Measurements from ENCODE around the gene LCMT2.

LCMT2 gene

DNA sequence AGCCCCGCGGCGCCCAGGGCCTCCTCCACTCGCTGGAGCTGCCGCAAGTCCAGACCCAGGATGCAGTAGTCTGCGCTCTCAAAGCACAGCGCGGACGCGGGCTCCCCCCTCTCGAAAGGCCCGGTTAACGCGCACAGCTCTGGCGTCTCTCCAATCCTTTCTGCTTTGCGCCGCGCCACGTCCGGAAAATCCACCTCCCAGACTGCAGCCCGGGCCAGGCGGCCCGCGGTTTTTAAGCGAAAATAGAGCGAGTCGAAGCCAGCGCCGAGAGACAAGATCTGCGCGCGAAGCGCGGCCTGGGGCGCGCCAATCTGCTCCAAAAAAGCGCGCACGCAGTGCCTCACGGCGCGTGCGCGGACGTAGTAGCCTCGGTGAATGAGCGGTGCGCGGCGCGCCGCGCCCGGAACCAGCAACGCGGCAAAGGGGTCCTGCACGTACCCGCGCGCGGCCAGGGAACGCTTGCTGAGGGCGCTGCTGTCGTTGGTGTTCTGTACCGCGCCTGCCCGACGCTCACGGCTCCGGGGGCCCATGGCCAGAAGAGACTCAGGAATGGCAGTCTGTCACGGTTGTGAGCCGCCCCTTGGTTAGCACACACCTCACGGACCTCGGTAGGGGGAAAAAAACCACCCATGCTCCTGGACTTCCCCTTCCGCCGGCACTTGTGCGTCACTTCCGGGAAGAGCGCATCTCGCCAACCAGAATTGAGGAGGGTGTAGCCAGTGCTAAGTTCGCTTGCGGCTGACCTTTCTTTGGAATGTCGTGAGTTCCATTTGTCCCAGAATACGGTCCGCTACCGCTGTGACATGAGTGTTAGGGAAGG is at the start of gene LCMT2:
Gene LCMT2 (minus strand): TSS at position 614 of the 820 bp plus-strand sequence. CDS start 84 bp downstream, at position 530.
- peak; percentile 96 for DNase-seq (ENCODE audit: extremely low read depth, insufficient read length)
- no peak for TF ChIP-seq CTCF (IDR thresholded peaks at IDR 0.05; ENCODE audit: insufficient read depth, low read length, poor library complexity, severe bottlenecking)
- Histone ChIP-seq H3K36me3 (ENCODE audit: control insufficient read depth, insufficient read depth, low read length) (0 out of 2 replicates have a peak, but pooled peaks cover 1% of the 10 kb centered on the region), H3K27me3 (replicated peaks; ENCODE audit: control insufficient read depth, insufficient read depth, low read length) (no peaks in the 10 kb centered on the region), H3K4me3 (replicated peaks; ENCODE audit: low read depth, low read length) (peak within 1 kb of the TSS; percentile 62)

DNA sequence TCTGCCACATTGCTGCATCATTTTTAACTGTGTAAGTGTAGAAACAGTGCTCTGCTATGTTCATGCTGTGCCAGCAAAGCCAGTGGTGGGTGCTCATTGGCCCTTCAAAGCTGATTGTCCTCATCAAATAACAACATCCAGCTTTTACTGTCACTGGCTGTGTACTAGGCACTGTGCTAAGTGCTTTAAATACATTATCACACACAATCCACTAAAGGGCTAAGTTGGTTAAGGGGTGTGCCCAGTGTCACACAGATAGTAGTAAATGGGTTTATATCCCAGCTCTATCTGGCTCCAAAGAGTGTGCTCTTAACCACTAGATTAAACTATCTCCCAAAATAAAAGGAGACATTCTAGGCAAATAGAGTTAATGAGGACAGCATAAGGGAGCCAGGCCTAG is 48.2 kb upstream of the LCMT2 start:
- Histone ChIP-seq H3K36me3 (ENCODE audit: control insufficient read depth, insufficient read depth, low read length) (peaks cover 5% of the 10 kb centered on the region), H3K4me3 (replicated peaks; ENCODE audit: low read depth, low read length) (no peak overlapping the region), H3K27me3 (replicated peaks; ENCODE audit: control insufficient read depth, insufficient read depth, low read length) (no peaks in the 10 kb centered on the region)
- no peak for TF ChIP-seq CTCF (IDR thresholded peaks at IDR 0.05; ENCODE audit: insufficient read depth, low read length, poor library complexity, severe bottlenecking)
- DNase-seq (ENCODE audit: extremely low read depth, insufficient read length): no peak

DNA sequence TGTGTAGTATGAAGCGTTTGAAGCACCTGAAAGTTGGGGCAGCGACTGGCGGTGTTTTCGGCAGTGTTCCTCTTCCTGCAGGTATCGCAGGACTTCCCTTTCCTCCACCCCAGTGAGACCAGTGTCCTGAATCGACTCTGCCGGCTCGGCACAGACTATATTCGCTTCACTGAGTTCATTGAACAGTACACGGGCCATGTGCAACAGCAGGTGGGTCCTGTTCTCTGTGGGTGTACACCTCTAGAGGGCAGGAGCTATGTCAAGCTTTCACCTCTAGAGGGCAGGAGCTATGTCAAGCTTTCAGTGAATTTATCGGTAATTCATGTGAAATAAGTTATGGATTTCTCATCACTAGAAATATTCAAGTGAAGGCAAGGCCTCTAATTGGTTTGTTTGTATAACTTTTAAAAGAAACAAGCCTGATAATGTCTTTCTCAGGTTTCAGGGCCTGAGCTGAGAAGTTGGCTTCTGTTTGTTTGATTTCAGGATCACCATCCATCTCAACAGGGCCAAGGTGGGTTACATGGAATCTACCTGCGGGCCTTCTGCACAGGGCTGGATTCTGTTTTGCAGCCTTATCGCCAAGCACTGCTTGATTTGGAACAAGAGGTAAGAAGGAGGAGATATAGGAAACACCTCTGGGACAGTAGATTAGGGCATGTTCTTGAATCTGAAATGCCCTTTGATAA is 45.8 kb upstream of the LCMT2 start:
- peak; percentile 87 for TF ChIP-seq CTCF (IDR thresholded peaks at IDR 0.05; ENCODE audit: insufficient read depth, low read length, poor library complexity, severe bottlenecking)
- peak; percentile 30 for DNase-seq (ENCODE audit: extremely low read depth, insufficient read length)
- peaks cover 5% of the 10 kb centered on the region for H3K36me3 ChIP-seq (ENCODE audit: control insufficient read depth, insufficient read depth, low read length)
- no peak overlapping the region for H3K4me3 ChIP-seq (replicated peaks; ENCODE audit: low read depth, low read length)
- H3K27me3 ChIP-seq (replicated peaks; ENCODE audit: control insufficient read depth, insufficient read depth, low read length): no peaks in the 10 kb centered on the region

DNA sequence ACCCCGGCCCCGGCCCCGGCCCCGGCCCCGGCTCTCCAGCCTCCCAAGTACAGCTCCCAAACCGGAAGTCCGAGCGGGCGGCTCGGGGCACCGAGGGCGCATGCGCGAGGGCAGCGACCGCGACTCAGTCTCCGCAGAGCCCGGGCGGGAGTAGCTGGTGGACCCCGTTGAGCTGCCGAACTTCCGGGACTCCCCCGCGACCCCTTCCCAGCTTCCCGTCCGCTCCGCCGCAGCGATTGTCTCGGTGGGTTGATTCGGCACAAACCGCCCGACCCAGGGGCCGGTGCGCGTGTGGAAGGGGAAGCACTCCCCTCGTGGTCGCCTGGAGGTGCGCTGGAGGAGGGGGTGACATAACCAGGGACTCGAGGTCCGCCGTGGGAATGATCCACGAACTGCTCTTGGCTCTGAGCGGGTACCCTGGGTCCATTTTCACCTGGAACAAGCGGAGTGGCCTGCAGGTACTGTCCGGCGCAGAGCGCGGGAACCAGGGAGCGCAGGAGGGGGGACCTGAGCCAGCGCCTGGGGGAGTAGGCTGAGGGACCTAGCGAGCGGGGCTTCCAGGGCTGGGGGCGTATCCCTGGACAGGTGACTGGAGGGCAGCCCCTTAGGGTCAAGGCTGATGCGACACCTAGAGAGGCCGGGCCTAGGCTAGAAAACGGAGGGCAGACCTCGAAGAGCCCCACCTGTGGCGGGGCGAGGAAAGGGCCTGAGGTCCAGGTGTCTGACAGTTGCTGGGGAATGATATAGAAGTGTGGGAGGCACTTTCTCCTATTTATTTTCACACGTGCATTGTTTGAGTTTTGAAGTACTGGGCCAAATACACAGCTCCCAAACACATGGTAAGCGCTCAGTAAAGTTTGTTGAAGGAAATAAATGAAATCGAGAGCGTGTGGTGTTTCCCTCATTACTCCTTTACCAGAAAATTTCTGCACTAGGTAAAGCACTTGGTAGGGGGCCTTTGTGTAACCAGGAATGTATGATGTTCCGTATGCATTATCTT is 40.9 kb upstream of the LCMT2 start, which contains the start of the genes TUBGCP4 and ZSCAN29:
Gene TUBGCP4 (plus strand): TSS at position 127 of the 1,000 bp plus-strand sequence. CDS start 254 bp downstream, at position 381.
Gene ZSCAN29 (minus strand): TSS at position 69 of the 1,000 bp plus-strand sequence. CDS start 1,130 bp downstream, outside the sequence.
- DNase-seq (ENCODE audit: extremely low read depth, insufficient read length): peak; percentile 92
- no peaks in the 10 kb centered on the region for H3K27me3 ChIP-seq (replicated peaks; ENCODE audit: control insufficient read depth, insufficient read depth, low read length)
- peak; percentile 74 for TF ChIP-seq CTCF (IDR thresholded peaks at IDR 0.05; ENCODE audit: insufficient read depth, low read length, poor library complexity, severe bottlenecking)

GRCh38 chr15:43370310-43370974 is 40.1 kb upstream of the LCMT2 start:
- H3K36me3 ChIP-seq (ENCODE audit: control insufficient read depth, insufficient read depth, low read length): peaks cover 3% of the 10 kb centered on the region
- DNase-seq (ENCODE audit: extremely low read depth, insufficient read length): no peak
- peak overlapping the region; percentile 96 for H3K4me3 ChIP-seq (replicated peaks; ENCODE audit: low read depth, low read length)
- no peaks in the 10 kb centered on the region for H3K27me3 ChIP-seq (replicated peaks; ENCODE audit: control insufficient read depth, insufficient read depth, low read length)
- TF ChIP-seq CTCF (IDR thresholded peaks at IDR 0.05; ENCODE audit: insufficient read depth, low read length, poor library complexity, severe bottlenecking): no peak

More for the DNA sequence above, 40.9 kb upstream of the LCMT2 start, which contains the start of the genes TUBGCP4 and ZSCAN29:
- Histone ChIP-seq H3K4me3 (replicated peaks; ENCODE audit: low read depth, low read length) (peak within 1 kb of the TSS; percentile 96), H3K36me3 (ENCODE audit: control insufficient read depth, insufficient read depth, low read length) (no peaks in the 10 kb centered on the region; the same call in 1 of the 2 replicates)
